Measurements from ENCODE around the gene MMGT1.

MMGT1 gene

DNA sequence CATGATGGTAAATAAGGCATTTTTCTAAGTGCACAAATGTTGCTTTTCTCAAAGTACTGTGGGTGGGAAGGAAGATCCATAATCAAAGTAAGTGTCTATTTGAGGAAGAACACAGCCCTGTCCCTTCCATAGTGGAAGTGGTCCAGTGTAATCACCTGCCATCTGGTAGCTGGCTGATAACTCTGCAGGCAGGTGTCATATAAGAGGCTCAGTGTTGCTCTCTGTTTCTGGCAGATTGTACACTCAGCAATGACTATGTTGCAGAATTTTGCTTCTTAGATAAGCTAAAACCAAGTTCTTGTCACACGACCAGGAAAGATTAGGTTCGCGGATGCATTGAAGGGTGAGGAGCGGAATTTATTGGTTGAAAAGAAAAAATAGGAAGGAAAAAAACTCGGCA is 59.4 kb downstream of the MMGT1 start:
- Histone ChIP-seq H3K56ac (ENCODE audit: low read length) (no peak overlapping the region), H4K5ac (ENCODE audit: low read length) (no peak overlapping the region), H2AK5ac (ENCODE audit: low read length) (no peak overlapping the region), H3K18ac (ENCODE audit: low read length) (no peak overlapping the region), H3K79me2 (ENCODE audit: control insufficient read depth, insufficient read depth, low read length) (no peaks in the 10 kb centered on the region), H4K8ac (ENCODE audit: low read depth, low read length) (no peak overlapping the region), H3K36me3 (ENCODE audit: control insufficient read depth, insufficient read depth, low read length) (no peaks in the 10 kb centered on the region), H3K27me3 (ENCODE audit: insufficient read depth, low read length, poor library complexity) (no peaks in the 10 kb centered on the region), H3K4me3 (ENCODE audit: low read length) (no peak overlapping the region), H2BK5ac (ENCODE audit: low read length) (no peak overlapping the region), H3K4me1 (ENCODE audit: control insufficient read depth, low read depth, low read length) (no peaks in the 10 kb centered on the region), H3K9ac (ENCODE audit: low read length) (no peak overlapping the region), H3K4ac (ENCODE audit: low read depth, low read length) (no peak overlapping the region), H3K27ac (ENCODE audit: low read depth, low read length) (no peak overlapping the region), H2BK15ac (replicated peaks; ENCODE audit: low read depth) (no peak overlapping the region), H2BK120ac (ENCODE audit: low read depth, low read length) (no peak overlapping the region), H3K23ac (ENCODE audit: low read length) (no peak overlapping the region), H3K79me1 (ENCODE audit: low read length) (no peaks in the 10 kb centered on the region), H3K4me2 (ENCODE audit: low read length) (no peak overlapping the region)
- WGBS (ENCODE audit: extremely low coverage, insufficient coverage, low lambda C conversion rate) = no CpG with 5 or more reads among the region's 5 CpGs
- no peak for DNase-seq

Measured in mesendoderm (in vitro differentiated cells).